MM.1S (cell line): ENCODE results near the gene C17orf58.

ENCODE experiments used
- EZH2 ChIP-seq: fragments of 300-600 bp; sonication (generic); optimal IDR thresholded peaks from 2 replicates; pipeline ENCODE3; 2017; ENCODE audit warnings: low read depth, mild to moderate bottlenecking, antibody characterized with exemption, low read length, mixed read lengths
- TF ChIP-seq, protein P1 (sequence below): fragments of 300-600 bp; sonication (generic); IDR thresholded peaks from 2 replicates; pipeline ENCODE4 v1.5.1; 2016; ENCODE audit warnings: antibody characterized with exemption, low read length, mixed read lengths

DNA sequence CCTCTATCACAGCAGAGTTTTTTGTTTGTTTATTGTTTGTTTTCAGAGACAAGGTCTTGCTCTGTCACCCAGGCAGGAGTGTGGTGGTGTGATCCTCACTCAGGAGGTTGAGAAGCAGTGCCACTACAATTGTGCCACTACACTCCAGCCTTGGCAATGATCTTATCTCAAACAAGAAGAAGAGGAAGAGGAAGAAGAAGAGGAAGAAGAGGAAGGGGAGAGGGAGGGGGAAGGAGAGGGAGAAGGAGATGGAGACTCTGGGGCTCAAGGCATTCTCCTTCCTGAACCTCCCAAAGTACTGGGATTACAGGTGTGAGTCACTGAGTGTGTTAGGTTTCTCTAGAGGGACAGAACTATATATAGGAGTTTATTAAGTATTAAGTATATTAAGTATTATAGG, 17.1 kb upstream of the C17orf58 start:
- TF ChIP-seq, protein P1, sequence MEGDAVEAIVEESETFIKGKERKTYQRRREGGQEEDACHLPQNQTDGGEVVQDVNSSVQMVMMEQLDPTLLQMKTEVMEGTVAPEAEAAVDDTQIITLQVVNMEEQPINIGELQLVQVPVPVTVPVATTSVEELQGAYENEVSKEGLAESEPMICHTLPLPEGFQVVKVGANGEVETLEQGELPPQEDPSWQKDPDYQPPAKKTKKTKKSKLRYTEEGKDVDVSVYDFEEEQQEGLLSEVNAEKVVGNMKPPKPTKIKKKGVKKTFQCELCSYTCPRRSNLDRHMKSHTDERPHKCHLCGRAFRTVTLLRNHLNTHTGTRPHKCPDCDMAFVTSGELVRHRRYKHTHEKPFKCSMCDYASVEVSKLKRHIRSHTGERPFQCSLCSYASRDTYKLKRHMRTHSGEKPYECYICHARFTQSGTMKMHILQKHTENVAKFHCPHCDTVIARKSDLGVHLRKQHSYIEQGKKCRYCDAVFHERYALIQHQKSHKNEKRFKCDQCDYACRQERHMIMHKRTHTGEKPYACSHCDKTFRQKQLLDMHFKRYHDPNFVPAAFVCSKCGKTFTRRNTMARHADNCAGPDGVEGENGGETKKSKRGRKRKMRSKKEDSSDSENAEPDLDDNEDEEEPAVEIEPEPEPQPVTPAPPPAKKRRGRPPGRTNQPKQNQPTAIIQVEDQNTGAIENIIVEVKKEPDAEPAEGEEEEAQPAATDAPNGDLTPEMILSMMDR: no peak
- TF ChIP-seq EZH2: no peak
